HL-60 (cell line): Measurements from ENCODE around the gene IL17RD.

ENCODE experiments used
- DNase-seq, 2 experiments: peaks; one replicate each; pipeline ENCODE4 v3.0.0-alpha.2; 2010 to 2020; ENCODE audit warnings: low read depth in 1 of 2, low spot score in 1 of 2
- H3K27ac ChIP-seq: fragments of 250-450 bp; sonication (Bioruptor Pico); replicated peaks from 2 replicates; pipeline ENCODE4 v1.5.1; 2020; ENCODE audit warnings: mild to moderate bottlenecking, moderate library complexity
- H3K27me3 ChIP-seq: fragments of 250-450 bp; sonication (Bioruptor Pico); 2 replicates; pipeline ENCODE4 v1.5.1; 2021; ENCODE audit warnings: mild to moderate bottlenecking, moderate library complexity; ENCODE audit not compliant: insufficient read depth, poor library complexity, severe bottlenecking
- H3K4me3 ChIP-seq: replicated peaks from 2 replicates; pipeline ENCODE4 v1.5.1; 2011; ENCODE audit warnings: mild to moderate bottlenecking, control low read depth, low read length; ENCODE audit not compliant: insufficient read depth
- GABPA ChIP-seq: IDR thresholded peaks from 2 replicates; pipeline ENCODE4 v1.6.1; 2012; ENCODE audit warnings: low read depth
- POLR2AphosphoS5 ChIP-seq: IDR thresholded peaks from 2 replicates; pipeline ENCODE4 v1.6.1; 2012; ENCODE audit warnings: low read depth
- SPI1 ChIP-seq: IDR thresholded peaks from 2 replicates; pipeline ENCODE4 v1.6.1; 2012; ENCODE audit warnings: low read depth, mild to moderate bottlenecking, borderline replicate concordance
- TF ChIP-seq, protein P1 (sequence below): IDR thresholded peaks from one replicate; pipeline ENCODE4 v1.5.1; 2011; ENCODE audit warnings: low read length, control low read depth, inconsistent platforms; ENCODE audit not compliant: insufficient read depth
- TF ChIP-seq, protein P2 (sequence below): IDR thresholded peaks from 2 replicates; pipeline ENCODE4 v1.6.1; 2012; ENCODE audit warnings: low read depth; ENCODE audit not compliant: insufficient replicate concordance

IL17RD gene

DNA sequence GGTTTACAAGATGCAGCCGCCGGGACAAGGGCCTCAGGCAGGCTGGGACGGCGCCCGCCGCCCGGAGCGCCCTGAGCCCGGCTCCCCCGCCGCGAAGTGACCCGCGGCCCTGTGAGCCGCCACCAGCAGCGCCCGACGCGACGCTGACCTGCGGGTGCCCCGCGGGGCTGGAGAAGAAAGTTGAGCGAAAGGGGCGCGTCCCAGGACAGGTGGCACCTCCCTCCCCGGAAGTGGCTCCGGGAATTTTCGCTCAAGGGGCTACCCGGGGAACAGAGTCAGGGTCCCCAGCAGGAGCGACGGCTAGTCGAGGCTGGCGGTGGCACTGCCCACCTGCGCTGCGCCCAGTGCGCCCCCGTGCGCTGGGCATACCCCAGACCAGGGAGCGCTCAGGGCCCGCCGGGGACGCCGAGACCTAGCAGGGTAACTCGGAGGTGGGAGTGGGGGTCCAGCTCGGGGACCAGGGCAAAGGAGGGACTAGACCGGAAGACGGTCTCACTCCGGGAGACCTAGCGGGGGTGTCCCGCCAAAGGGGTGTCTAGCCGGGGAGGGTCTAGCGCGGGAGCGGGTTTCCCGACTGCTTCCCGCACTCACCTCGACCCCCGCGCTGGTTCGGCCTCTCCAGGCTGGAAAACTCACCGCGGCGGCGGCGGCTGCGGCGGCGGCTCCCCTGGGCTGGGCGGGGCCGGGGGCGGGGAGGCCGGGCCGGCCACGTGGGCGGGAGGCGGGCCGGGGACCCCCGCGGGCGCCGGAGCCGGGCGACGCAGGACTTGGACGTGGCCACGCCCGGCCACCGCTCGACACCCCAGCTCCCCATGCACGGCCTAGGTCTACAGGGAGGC lies 86.3 kb downstream of the IL17RD start:
- DNase-seq, result no peak
- H3K4me3 ChIP-seq, result peak overlapping the region; percentile 63
- peaks cover 25% of the 10 kb centered on the region for H3K27me3 ChIP-seq
- H3K27ac ChIP-seq, result no peak overlapping the region
- TF ChIP-seq SPI1 (no peak), POLR2AphosphoS5 (no peak), GABPA (no peak)
- TF ChIP-seq, protein P1, sequence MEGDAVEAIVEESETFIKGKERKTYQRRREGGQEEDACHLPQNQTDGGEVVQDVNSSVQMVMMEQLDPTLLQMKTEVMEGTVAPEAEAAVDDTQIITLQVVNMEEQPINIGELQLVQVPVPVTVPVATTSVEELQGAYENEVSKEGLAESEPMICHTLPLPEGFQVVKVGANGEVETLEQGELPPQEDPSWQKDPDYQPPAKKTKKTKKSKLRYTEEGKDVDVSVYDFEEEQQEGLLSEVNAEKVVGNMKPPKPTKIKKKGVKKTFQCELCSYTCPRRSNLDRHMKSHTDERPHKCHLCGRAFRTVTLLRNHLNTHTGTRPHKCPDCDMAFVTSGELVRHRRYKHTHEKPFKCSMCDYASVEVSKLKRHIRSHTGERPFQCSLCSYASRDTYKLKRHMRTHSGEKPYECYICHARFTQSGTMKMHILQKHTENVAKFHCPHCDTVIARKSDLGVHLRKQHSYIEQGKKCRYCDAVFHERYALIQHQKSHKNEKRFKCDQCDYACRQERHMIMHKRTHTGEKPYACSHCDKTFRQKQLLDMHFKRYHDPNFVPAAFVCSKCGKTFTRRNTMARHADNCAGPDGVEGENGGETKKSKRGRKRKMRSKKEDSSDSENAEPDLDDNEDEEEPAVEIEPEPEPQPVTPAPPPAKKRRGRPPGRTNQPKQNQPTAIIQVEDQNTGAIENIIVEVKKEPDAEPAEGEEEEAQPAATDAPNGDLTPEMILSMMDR, result no peak
- TF ChIP-seq, protein P2, sequence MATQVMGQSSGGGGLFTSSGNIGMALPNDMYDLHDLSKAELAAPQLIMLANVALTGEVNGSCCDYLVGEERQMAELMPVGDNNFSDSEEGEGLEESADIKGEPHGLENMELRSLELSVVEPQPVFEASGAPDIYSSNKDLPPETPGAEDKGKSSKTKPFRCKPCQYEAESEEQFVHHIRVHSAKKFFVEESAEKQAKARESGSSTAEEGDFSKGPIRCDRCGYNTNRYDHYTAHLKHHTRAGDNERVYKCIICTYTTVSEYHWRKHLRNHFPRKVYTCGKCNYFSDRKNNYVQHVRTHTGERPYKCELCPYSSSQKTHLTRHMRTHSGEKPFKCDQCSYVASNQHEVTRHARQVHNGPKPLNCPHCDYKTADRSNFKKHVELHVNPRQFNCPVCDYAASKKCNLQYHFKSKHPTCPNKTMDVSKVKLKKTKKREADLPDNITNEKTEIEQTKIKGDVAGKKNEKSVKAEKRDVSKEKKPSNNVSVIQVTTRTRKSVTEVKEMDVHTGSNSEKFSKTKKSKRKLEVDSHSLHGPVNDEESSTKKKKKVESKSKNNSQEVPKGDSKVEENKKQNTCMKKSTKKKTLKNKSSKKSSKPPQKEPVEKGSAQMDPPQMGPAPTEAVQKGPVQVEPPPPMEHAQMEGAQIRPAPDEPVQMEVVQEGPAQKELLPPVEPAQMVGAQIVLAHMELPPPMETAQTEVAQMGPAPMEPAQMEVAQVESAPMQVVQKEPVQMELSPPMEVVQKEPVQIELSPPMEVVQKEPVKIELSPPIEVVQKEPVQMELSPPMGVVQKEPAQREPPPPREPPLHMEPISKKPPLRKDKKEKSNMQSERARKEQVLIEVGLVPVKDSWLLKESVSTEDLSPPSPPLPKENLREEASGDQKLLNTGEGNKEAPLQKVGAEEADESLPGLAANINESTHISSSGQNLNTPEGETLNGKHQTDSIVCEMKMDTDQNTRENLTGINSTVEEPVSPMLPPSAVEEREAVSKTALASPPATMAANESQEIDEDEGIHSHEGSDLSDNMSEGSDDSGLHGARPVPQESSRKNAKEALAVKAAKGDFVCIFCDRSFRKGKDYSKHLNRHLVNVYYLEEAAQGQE, result no peak

DNA sequence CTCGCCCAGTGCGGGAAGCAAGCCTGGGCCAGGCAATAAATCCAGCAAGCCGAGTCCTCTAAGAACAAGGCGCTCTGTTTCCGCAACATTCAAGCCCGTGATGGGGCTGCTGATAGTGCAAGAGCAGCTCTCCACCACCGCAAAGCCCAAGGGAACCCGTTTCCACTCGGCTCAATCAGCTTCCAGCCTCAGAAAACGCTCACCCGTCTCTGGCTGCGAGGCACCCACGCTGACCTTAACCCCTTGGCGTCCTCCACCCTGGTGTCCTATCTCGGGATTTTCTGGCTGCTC lies 86.9 kb downstream of the IL17RD start:
- Histone ChIP-seq H3K27me3 (peaks cover 25% of the 10 kb centered on the region), H3K4me3 (peak overlapping the region; percentile 63), H3K27ac (no peak overlapping the region)
- peak in 1 of 2 experiments; percentile 70 for DNase-seq
- TF ChIP-seq SPI1 (no peak), GABPA (no peak), POLR2AphosphoS5 (no peak)
- TF ChIP-seq, protein P1, result no peak
- TF ChIP-seq, protein P2, result no peak

DNA sequence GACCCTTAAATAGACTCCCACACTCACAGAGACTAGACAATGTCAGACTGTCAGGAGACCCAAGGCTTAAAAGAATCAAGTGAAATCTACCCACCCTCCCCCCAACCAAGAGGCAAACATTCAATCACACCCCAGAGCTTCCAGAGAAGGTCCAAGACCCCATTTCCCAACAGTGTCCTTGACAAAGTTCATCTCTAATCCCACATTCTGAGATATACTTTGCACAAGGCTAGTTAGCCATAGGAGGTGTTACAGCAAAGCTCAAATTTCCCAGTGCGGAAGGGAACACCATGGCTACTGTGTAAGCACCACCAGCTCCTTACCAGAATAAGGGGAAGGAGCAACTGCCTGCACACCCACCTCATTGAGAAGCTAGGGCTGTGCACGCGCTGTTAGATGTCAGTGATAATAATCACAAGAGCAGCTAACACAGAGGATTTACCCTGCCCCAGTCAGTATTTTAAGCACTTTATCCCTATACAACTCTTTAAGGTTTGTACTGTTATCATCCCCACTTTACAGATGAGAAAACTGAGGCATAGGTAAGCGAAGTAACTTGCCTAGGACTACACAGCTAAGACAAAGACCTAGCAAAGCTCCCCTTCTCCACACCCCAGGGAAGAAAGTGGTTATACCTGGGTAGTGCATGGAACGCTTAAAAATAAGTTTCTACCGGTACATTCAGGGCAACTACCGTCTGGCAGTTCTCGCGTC lies 87.4 kb downstream of the IL17RD start:
- H3K27me3 ChIP-seq, result peaks cover 25% of the 10 kb centered on the region
- no peak for DNase-seq
- TF ChIP-seq GABPA, result no peak
- TF ChIP-seq POLR2AphosphoS5, result no peak
- TF ChIP-seq, protein P2, result no peak
- TF ChIP-seq, protein P1, result no peak
- no peak for TF ChIP-seq SPI1
- H3K27ac ChIP-seq, result no peak overlapping the region
- H3K4me3 ChIP-seq, result peak overlapping the region; percentile 63
